ENCODE measurements around the gene ADAP1.
A peak's percentile ranks its signal among the peaks of the same experiment; 100 is the strongest.

Gene ADAP1

DNA sequence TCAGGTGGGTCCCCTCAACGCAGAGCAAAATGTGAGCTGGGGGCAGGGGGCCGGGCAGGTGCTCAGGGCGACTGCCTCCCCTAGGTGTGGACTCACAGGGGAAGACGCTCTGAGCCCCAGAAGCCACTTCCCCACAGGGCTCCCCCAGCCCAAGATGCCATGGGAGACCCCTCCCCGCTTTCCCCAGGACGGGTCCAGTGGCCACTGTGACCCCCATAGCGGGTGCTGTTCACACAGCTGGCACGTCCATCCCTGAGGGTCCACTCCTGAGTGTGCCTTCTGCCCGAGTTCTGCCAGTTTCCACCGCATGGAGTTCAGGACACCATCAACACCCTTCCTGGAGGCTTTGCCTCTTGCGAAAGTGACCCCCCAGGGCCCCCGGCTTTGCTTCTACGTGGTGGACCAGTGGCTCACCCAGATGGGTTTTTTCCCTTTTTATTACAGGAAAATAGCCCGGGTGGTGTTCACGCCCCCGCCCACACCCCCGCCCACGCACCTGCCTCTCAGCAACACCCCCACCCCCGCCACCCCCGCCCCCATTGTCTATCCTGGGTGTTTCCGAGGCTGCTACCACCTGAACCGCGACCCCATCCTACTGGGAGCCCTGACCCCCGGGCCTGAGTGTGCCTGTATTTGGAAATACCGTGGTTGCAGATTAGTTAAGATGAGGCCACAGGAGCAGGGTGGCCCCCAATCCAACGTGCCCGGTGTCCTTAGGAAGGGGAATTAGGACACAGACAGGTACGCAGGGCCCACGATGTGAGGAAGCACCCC is 32.0 kb downstream of the ADAP1 start:
- DNase-seq (ENCODE audit: low read depth in 2 of 2): peak in 1 of 2 donors; percentile 48

DNA sequence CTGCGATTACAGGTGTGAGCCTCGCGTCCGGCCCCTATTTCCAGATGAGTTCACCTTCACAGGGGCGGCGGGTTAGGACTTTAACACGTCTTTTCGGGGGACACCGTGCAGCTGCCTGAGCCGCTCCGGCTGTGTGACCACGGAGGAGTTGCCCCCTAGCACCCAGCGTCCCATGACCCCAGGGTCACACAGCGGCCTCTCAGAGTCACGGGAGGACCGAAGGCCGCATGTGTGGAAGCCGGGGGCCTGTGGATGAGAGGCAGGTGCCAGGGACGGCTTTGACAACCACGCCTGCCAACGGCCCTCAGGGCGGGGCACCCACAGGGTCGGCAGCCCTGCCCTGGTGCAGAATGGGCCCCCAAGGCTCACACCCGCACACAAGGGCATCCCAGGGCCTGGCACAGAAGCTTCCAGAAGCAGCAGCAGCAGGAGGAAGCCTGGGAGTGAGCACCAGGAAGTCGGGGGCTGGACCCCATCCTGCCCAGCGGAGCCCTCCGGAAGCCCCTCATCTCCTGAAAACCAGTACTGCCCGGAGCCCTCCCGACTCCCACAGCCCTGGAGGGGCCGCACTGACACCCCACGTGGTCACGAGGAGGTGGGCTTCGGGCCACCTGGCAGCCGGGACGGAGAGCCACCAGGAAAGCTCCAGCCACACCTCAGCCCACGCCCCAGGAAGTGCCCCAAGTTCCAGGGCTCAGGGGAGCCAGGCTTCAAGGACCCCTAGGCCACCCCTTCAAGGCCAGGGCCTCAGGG is 32.7 kb downstream of the ADAP1 start:
- no peak for DNase-seq (ENCODE audit: low read depth in 2 of 2)

DNA sequence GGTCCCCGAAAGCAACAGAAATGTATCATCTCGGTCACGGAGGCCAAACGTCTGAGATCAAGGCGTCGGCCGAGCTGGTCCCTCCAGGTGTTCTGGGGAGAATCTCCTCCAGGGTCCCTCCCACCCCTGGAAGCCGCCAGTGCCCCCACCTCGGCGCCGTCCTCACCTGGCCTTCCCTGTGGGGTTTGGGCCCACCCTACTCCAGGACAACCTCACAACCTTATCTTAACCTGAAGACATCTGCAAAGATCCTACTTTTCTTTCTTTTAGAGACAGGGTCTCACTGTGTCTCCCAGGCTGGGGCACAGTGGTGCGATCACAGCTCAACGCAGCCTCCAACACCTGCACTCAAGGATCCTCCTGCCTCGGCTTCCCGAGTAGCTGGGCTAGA is 33.4 kb downstream of the ADAP1 start:
- no peak for DNase-seq (ENCODE audit: low read depth in 2 of 2)

DNA sequence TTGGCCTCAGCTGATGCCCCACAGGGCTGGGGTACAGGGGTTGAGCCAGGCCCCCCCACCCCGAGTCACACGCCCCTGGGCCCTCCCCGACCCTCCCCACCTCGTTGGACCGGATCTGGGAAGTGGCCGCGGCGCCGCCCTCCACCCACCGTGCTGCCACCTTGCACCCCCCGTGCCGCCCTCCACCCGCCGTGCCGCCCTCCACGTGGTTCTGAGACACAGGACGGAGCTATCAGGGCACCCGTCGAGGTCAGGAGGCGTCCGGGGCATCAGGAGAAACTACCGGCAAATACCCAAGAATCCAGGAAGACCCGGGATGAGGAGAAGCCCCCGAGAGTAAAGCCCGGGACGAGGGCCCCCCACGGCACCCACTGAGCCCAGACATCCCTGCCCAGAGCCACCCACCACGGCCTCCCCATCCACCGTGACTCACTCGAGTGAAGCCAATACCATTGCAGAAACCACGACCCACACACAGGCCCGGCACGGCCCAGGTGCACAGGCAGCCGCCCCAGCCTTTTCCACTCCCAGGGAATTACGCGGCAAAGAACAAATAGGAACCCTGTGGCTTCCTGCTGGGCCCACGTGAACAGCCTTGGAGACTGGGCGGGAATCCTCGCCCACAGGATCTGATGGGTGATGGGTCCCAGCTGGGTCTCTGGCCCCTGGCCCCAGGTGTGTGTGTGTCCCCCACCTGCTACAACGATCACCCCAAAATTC is 34.0 kb downstream of the ADAP1 start:
- no peak for DNase-seq (ENCODE audit: low read depth in 2 of 2)

DNA sequence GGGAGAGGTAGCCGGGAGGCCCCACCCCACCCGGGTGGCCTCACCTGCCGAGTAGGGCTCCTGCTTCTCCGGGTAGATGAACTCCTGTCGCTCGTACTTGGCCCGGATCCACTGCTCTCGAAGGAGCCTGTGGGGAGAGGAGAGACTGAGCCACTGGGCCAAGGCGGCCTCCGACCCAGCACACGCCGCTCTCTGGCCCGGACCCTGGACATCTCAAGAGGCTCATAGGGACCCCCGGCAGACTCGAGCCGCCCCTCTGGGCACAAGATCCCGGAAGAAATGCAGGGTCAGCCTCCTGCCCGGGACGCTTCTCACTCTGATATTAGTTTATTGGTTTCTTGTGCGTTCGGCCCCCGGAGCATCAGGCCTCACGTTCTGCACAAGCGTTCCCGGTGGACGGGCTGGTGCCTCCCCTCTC is 34.5 kb downstream of the ADAP1 start:
- DNase-seq (ENCODE audit: low read depth in 2 of 2): no peak

GRCh38 chr7:919114-919442 is 35.4 kb downstream of the ADAP1 start:
- DNase-seq (ENCODE audit: low read depth in 2 of 2): no peak

DNA sequence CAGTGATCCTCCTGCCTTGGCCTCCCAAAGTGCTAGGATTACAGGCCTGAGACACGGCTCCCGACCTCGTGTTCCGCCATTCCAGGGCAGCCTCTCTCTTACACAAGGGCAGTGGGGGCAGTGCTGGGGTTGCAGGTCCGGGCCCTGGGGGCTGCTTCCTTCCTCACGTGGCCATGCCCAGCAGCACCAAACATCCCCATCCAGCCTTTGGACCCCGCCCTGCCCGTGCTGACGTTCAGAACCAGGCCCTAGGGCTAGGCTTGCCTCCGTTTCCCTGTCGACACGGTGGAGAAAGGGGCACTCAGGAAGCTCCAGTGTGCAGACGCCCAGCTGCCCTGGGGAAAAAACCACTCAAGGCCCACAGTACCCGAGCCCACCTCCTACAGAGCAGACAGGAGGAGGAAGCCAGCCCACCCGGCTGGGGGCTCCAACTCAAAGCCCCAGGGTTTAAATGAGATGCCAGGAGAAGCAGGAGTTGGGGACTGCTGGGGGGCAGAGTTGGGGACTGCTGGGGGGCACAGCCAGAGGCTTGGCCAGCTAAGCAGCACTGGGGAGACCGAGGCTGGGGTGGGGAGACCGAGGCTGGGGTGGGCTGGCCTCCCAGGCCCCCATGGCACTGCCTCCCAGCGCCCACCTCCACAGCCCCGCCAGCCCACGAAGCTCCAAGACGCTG is 35.9 kb downstream of the ADAP1 start:
- DNase-seq (ENCODE audit: low read depth in 2 of 2): no peak

DNA sequence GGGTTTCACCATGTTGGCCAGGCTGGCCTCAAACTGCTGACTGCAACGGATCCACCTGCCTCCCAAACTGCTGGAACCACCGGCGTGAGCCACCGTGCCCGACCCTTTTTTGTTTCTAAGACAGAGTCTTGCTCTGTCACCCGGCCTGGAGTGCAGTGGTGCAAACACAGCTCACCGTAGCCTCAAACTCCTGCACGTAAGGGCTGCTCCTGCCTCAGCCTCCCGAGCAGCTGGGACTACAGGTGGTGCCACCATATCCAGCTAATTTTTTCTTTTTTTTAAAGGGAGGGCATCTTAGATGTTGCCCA is 36.4 kb downstream of the ADAP1 start:
- DNase-seq (ENCODE audit: low read depth in 2 of 2): no peak

- no peak for DNase-seq (ENCODE audit: low read depth in 2 of 2)
Measured at GRCh38 chr7:917255-918117, 37.0 kb downstream of the ADAP1 start.

DNA sequence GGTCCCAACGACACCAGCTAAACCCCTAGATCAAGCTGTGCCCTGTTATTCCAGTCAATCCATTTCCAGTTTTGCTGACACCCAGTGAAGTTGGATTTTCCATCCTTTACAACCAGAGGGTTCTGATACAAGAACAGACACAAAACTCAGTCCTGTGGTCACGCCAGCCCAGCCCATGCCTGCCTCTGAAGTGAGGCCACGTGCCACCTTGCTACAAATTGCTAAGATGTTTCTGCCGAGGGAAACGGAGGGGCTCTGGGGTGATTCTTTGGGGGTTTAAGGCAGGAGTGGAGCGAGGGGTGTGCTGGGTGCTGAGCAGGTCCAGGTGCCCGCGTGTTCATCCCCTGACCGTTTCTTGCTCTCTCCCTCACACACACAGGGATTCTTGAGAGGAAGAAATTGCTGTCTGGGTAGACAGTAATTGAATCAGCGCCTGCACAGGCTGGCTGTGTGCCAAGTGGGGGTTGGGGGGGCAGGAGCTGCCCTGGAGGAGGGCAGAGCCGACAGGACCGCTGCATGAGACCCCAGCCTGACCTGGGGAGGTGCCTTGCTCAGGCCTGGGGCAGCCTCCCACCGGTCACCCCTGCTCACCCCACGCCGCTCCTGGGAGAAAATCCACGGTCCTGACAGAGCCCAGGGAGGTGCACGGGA is 38.1 kb downstream of the ADAP1 start:
- no peak for DNase-seq (ENCODE audit: low read depth in 2 of 2)

GRCh38 chr7:915291-916218 is 38.9 kb downstream of the ADAP1 start:
- DNase-seq (ENCODE audit: low read depth in 2 of 2): no peak

DNA sequence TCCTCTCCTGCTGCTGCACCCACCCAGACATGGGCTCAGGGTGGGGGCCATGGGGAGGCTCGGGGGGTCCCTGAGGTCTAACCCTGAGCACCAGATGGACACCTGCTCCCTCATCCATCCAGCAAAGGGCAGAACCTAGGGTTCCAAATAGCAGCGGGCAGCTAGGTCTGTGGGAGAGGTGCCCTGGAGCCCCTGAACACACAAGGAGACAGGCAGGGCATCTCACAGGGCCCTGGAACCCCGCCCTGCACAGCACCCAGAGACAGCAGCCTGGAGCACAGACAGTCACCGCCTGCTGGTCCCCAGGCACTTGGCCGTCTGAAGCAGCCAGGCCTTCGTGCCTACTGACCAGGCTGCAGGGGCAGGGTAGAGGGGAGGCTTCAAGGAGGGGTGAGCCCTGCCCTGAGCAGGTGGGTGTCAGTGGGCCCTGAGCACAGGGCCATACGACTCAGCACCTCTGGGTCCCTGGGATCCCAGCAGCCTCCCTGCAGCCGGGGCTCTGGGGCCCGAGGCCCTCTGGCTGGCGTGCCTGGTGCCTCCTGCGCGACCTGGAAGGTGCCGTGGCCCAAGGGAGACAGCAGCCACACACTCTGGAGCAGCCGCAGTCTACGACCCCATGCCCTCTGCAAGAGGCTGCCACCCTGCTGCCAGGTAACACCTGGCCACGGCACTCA is 39.8 kb downstream of the ADAP1 start:
- no peak for DNase-seq (ENCODE audit: low read depth in 2 of 2)

GRCh38 chr7:913736-914520 is 40.6 kb downstream of the ADAP1 start:
- no peak for DNase-seq (ENCODE audit: low read depth in 2 of 2)

GRCh38 chr7:911791-912480 is 42.5 kb downstream of the ADAP1 start:
- no peak for DNase-seq (ENCODE audit: low read depth in 2 of 2)

DNA sequence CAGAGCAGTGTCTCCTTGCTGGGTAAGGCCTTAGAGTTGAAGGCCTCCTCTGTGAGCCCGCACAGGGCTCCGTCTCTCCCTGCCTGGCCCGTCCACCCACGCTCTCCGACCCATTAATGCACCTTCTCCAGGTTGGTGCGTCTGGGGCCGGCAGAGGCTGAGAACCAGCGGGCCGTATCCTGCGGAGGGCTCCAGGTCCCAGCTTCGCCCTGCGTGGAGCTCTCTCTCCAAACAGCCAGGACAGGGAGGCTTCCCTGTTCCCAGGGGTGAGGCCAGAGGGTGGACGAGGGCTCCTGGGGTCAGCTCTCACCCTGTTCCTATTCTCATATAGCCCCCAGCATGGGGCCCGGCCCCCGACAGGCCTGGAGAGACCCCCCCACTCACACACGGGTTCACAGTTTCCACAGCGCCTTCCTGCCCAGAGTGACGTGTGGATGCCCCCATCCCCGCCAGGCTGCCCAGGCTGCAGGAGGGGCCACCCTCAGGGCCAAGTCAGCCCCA is 43.5 kb downstream of the ADAP1 start:
- DNase-seq (ENCODE audit: low read depth in 2 of 2): no peak

DNA sequence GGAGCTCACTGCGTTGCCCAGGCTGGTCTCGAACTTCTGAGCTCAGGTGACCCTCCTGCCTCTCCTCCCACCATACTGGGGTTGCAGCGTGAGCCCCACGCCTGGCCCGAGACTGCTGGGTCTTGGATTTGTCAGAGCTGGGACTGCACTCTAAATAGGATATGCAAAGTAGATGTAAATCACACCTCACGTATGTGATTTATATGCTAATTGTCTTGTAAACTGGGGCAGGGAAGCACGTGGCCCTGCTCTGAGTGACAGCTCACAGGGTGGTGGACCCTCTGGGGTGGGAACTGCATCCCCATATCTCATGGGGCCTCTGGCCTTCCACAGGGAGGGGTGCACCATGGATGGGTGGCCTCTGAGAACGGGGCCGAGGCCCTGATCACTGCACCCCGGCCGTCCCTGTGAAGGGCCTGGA is 44.0 kb downstream of the ADAP1 start:
- DNase-seq (ENCODE audit: low read depth in 2 of 2): no peak

Measured in stimulated activated CD8-positive, alpha-beta memory T cell treated with anti-CD3 and anti-CD28 coated beads, Interleukin-2, amount 100 ng/mL, for 1 hour (primary cell).